GM12878 (cell line): Measurements from ENCODE around the gene ENO2. TPM values are rescaled to one million over a fixed set of nuclear protein-coding genes. Genes with fewer than 3 reads are reported as not detected.

Source experiments
- ATAC-seq: fragments of 200-7000 bp; cut with Tn5 transposase; 3 replicates; pipeline ENCODE4 v1.9.1; 2020; ENCODE audit warnings: mild to moderate bottlenecking, moderate library complexity
- BruUV-seq: library from RNA; stranded (reverse); fragments of 400-500 nt; replicated peaks from 2 replicates; lab custom pipeline; 2021; lab: Mats Ljungman, UMichigan
- CTCF ChIA-PET: fragments of 300-600 bp; sonication (Branson Sonifier 250); formaldehyde crosslinking; extraction: SDS; loops from one replicate; lab custom pipeline; 2021; ENCODE audit warnings: inconsistent platforms; lab: Yijun Ruan, JAX
- POLR2A ChIA-PET: fragments of 350-600 bp; formaldehyde crosslinking; extraction: SDS; loops from one replicate; lab custom pipeline; 2021; ENCODE audit warnings: inconsistent platforms; lab: Charles Lee
- RAD21 ChIA-PET: fragments of 300-600 bp; sonication (Branson Sonifier 250); formaldehyde crosslinking; loops from one replicate; lab custom pipeline; 2023; ENCODE audit warnings: antibody characterized with exemption; ENCODE audit not compliant: unreplicated experiment; lab: Charles Lee
- SMC1A ChIA-PET: fragments of 300-600 bp; sonication (Branson Sonifier 250); formaldehyde crosslinking; loops from one replicate; lab custom pipeline; 2023; ENCODE audit not compliant: unreplicated experiment, uncharacterized antibody; lab: Charles Lee
- DNase-seq: peaks from one replicate; pipeline ENCODE4 v3.0.0-alpha.2; 2011; ENCODE audit warnings: low read depth, low spot score
- FAIRE-seq: peaks from 3 replicates; lab custom pipeline; 2011; peaks lifted over from hg19 to GRCh38; lab: Jason Lieb, UNC
- H2AFZ ChIP-seq: 2 replicates; pipeline ENCODE4 v1.6.0; 2011; ENCODE audit warnings: low read depth, low read length, control low read depth; ENCODE audit not compliant: control insufficient read depth
- H3K27ac ChIP-seq: 2 replicates; pipeline ENCODE4 v1.5.1; 2011; ENCODE audit warnings: control low read depth; ENCODE audit not compliant: control insufficient read depth, insufficient read depth
- H3K27me3 ChIP-seq, 2 experiments: replicated peaks in 1 of 2; 2 replicates each; pipeline versions ENCODE4 v1.6.0 to v1.6.1; 2011; ENCODE audit warnings: low read length in 1 of 2; ENCODE audit not compliant: control insufficient read depth in 2 of 2, insufficient read depth in 2 of 2
- H3K36me3 ChIP-seq, 2 experiments: 2 replicates each; pipeline ENCODE4 v1.5.1; 2011; ENCODE audit warnings: low read length in 1 of 2; ENCODE audit not compliant: control insufficient read depth in 2 of 2, insufficient read depth in 2 of 2
- H3K4me1 ChIP-seq: 2 replicates; pipeline ENCODE4 v1.6.1; 2011; ENCODE audit warnings: mild to moderate bottlenecking, low read length, moderate library complexity, mixed read lengths; ENCODE audit not compliant: control insufficient read depth, insufficient read depth
- H3K4me2 ChIP-seq: 2 replicates; pipeline ENCODE4 v1.6.0; 2011; ENCODE audit warnings: control low read depth; ENCODE audit not compliant: control insufficient read depth, insufficient read depth
- H3K4me3 ChIP-seq: fragments of 200-600 bp; sonication (generic); 2 replicates; pipeline ENCODE4 v1.5.1; 2016
- H3K79me2 ChIP-seq: 2 replicates; pipeline ENCODE4 v1.6.0; 2011; ENCODE audit warnings: low read length; ENCODE audit not compliant: control insufficient read depth, insufficient read depth
- H3K9ac ChIP-seq: 2 replicates; pipeline ENCODE4 v1.8.0; 2011; ENCODE audit warnings: low read length, control low read depth, mixed read lengths; ENCODE audit not compliant: control insufficient read depth, insufficient read depth
- H3K9me3 ChIP-seq: replicated peaks from 3 replicates; pipeline ENCODE4 v1.5.1; 2011; ENCODE audit warnings: mild to moderate bottlenecking, low read length; ENCODE audit not compliant: control insufficient read depth, insufficient read depth
- H4K20me1 ChIP-seq: 2 replicates; pipeline ENCODE4 v1.6.0; 2011; ENCODE audit not compliant: control insufficient read depth, insufficient read depth
- CEBPB ChIP-seq, 2 experiments: fragments of 150-350 bp in 1 of 2; IDR thresholded peaks; 2 replicates each; pipeline ENCODE4 v1.6.1; 2012 to 2014; ENCODE audit warnings: low read depth in 2 of 2, low read length in 2 of 2, borderline replicate concordance in 1 of 2, inconsistent platforms in 1 of 2
- CHD4 ChIP-seq: fragments of 200-600 bp; sonication (generic); IDR thresholded peaks from 2 replicates; pipeline ENCODE4 v1.6.1; 2016; ENCODE audit warnings: mild to moderate bottlenecking
- CREM ChIP-seq: IDR thresholded peaks from 2 replicates; pipeline ENCODE4 v1.6.1; 2014; ENCODE audit warnings: antibody characterized with exemption, low read depth
- GATAD2B ChIP-seq: fragments of 450-650 bp; conservative IDR thresholded peaks from 2 replicates; pipeline ENCODE4 v1.6.1; 2017; ENCODE audit warnings: low read depth, mild to moderate bottlenecking, moderate library complexity
- KAT2A ChIP-seq: conservative IDR thresholded peaks from 2 replicates; pipeline ENCODE4 v1.6.1; 2011; ENCODE audit warnings: low read depth, low read length; ENCODE audit not compliant: control insufficient read depth
- LARP7 ChIP-seq: fragments of 450-650 bp; IDR thresholded peaks from 2 replicates; pipeline ENCODE4 v1.6.1; 2017; ENCODE audit warnings: mild to moderate bottlenecking
- MXI1 ChIP-seq: fragments of 150-350 bp; IDR thresholded peaks from 2 replicates; pipeline ENCODE4 v1.6.1; 2011; ENCODE audit warnings: low read depth, mild to moderate bottlenecking, inconsistent platforms, low read length, improper control_type of control experiment
- RB1 ChIP-seq: fragments of 450-650 bp; formaldehyde crosslinking; IDR thresholded peaks from 2 replicates; pipeline ENCODE4 v1.6.1; 2017; ENCODE audit warnings: mild to moderate bottlenecking, borderline replicate concordance
- SMARCA5 ChIP-seq: fragments of 450-650 bp; IDR thresholded peaks from 2 replicates; pipeline ENCODE4 v1.6.1; 2017; ENCODE audit warnings: mild to moderate bottlenecking
- TCF3 ChIP-seq: IDR thresholded peaks from 2 replicates; pipeline ENCODE4 v1.6.1; 2012; ENCODE audit warnings: low read depth, mild to moderate bottlenecking, low read length, borderline replicate concordance; ENCODE audit not compliant: insufficient read depth
- ZNF217 ChIP-seq: fragments of 450-650 bp; IDR thresholded peaks from 2 replicates; pipeline ENCODE4 v1.6.1; 2017; ENCODE audit warnings: antibody characterized with exemption, mild to moderate bottlenecking
- WGBS: methylation state at CpG from one replicate; pipeline ENCODE4 v1.1.6; 2016; ENCODE audit warnings: low lambda C conversion rate; ENCODE audit not compliant: insufficient replicate concordance, insufficient coverage; ENCODE audit errors: missing lambda C conversion rate; 5-methylcytosine and 5-hydroxymethylcytosine counted together
- in situ Hi-C: fragments of 300-500 bp; cut with MboI; formaldehyde crosslinking; loops from 9 replicates; pipeline ENCODE4 v1.14.3; 2018; ENCODE audit warnings: mixed read lengths
- intact Hi-C: fragments of 100-400 bp; cut with micrococcal nuclease; formaldehyde crosslinking; loops from one replicate; pipeline ENCODE4 v1.14.2; 2022; ENCODE audit not compliant: unreplicated experiment
- polyA plus RNA-seq, 11 experiments: library from polyadenylated mRNA; depleted of rRNA in 4 of 11; unstranded in 6 of 11; stranded (reverse) in 5 of 11; fragments of >200 nt; fragmentation: Nextera tagmentation in 4 of 11; fragmentation: Illumina TruSeq in 1 of 11; extraction: Ambion mirVana in 4 of 11; extraction: Trizol in 1 of 11; gene quantifications; 1 replicate in 1 of 11; 2 replicates in 10 of 11; pipeline versions ENCODE4 v1.2.1 to v1.2.3, GENCODE V29; 2011 to 2016; ENCODE audit warnings: inconsistent platforms in 2 of 11, missing spikeins in 2 of 11, low read depth in 1 of 11
- total RNA-seq, 4 experiments: library from RNA; depleted of rRNA in 3 of 4; stranded (reverse); fragments of >200 nt in 3 of 4; fragmentation: Illumina TruSeq in 1 of 4; extraction: Trizol in 1 of 4; gene quantifications; 2 replicates each; pipeline versions ENCODE4 v1.2.1 to v1.2.3, GENCODE V29; 2013 to 2021

ENO2 gene
- total and polyA plus RNA-seq, 10 of the 15 experiments (the other 5 are each of a cell fraction or from before 2014, with no cell fraction given): 24.8 to 196 (median 43.1) TPM

DNA sequence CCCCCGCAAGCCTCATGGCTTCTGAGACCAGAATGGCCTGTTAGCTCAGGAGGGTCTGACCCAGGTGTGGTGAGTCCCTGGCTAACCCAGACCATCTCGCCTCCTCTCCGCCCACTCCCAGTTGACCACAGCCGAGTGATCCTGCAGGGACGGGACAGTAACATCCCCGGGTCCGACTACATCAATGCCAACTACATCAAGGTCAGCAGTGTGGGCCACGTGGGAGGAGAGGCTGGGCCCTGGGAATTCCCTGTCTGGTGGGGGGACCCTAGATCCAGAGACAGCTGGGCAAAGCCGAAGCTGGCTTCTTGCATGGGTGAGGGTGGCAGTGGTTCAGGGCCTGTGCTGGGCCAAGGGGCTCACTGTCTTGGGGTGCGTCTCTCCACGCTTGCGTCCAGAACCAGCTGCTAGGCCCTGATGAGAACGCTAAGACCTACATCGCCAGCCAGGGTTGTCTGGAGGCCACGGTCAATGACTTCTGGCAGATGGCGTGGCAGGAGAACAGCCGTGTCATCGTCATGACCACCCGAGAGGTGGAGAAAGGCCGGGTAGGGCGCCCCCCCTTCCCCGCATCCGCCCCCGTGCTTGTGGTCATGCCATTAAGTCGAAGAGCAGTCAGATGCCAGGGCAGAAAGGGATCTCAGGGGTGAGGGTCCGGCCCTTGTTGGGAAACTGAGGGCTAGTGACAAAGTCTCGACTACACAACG is 41.8 kb downstream of the ENO2 start (continued):
- TF ChIP-seq MXI1: 0 out of 2 replicates have a peak, but pooled peaks have one; percentile 14
- no peak for TF ChIP-seq ZNF217

DNA sequence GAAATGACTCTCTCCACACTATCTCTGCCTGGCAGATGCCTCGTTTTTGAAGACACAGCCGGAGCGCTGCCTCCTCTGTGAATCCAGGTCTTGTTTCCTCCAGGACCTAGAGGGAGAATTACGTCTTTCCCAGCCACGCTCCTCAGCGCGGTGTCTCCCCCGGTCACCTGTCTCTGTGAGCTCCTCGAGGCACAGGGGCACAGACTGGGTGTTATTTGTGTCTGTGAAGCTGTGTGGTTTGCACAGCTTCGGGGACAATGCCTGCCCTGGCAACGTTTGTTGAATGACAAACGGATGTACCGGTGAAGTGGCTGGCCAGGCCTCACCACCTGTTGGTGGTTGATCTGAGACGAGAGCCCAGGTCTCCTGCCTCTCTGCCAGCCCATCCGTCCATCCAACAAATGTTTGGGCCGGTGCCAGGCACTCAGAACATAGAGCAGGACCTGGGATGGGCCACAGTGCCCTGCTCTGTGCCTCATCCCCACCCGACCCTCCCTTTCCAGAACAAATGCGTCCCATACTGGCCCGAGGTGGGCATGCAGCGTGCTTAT is 42.8 kb downstream of the ENO2 start:
- ChIA-PET SMC1A (interaction anchor here (1.0 to 13.2 kb wide), 4 partner anchors 9 to 31 kb away, joined by 3 to 395 read pairs (median 5); partner anchors contain the start of genes C12orf57, PTPN6 and RNU7-1), RAD21 (interaction anchor here (1.2 to 13.5 kb wide), 3 partner anchors 11 to 204 kb away, joined by 3 to 426 read pairs (median 6); partner anchors contain the start of genes C12orf57, MLF2, RNU7-1 and SPSB2), POLR2A (interaction anchor here (2.1 to 13.5 kb wide), 2 partner anchors 8 to 13 kb away, joined by 7 to 524 read pairs; partner anchors contain the start of genes C12orf57, PTPN6 and RNU7-1), CTCF (interaction anchor here (0.6 to 13.2 kb wide), 7 partner anchors 9 to 155 kb away, joined by 3 to 645 read pairs (median 5); partner anchors contain the start of genes C12orf57, C1RL, PTPN6 and RNU7-1)
- Histone ChIP-seq H4K20me1 (no peaks in the 10 kb centered on the region), H3K4me3 (peak overlapping the region; percentile 95; the same call in 1 of the 2 replicates), H3K9me3 (no peaks in the 10 kb centered on the region), H2AFZ (no peak overlapping the region), H3K9ac (peak overlapping the region; percentile 91), H3K27ac (peak overlapping the region; percentile 99), H3K4me1 (peaks cover 85% of the 10 kb centered on the region), H3K36me3 (peaks cover 11 to 37% of the 10 kb centered on the region in 2 experiments), H3K4me2 (peak overlapping the region; percentile 99), H3K27me3 (no peaks in the 10 kb centered on the region), H3K79me2 (peaks cover 90% of the 10 kb centered on the region)
- 48% methylated on average over 20 of the region's 20 CpGs for WGBS
- peak; percentile 35; the same call in 1 of the 2 replicates for TF ChIP-seq LARP7
- no peak for TF ChIP-seq RB1
- no peak for TF ChIP-seq KAT2A
- TF ChIP-seq SMARCA5: peak; percentile 61; the same call in 1 of the 2 replicates
- no peak for TF ChIP-seq TCF3
- no peak for TF ChIP-seq CREM
- no peak for TF ChIP-seq CEBPB (IDR thresholded peaks at IDR 0.05; ENCODE audit: borderline replicate concordance in 1 of 2, low read depth in 2 of 2, low read length in 2 of 2)
- TF ChIP-seq GATAD2B: 0 out of 2 replicates have a peak, but pooled peaks have one; percentile 9
- no peak for TF ChIP-seq CHD4
- DNase-seq (no peak), FAIRE-seq (no peak), ATAC-seq (no peak)
- no TSS peak for BruUV-seq
- in situ Hi-C loops (loop anchor here (25.0 kb wide), 1 partner anchor 1680 kb away; no protein-coding TSS in a partner anchor), intact Hi-C loops (no loop called here)
